G401.6 (cell line): ENCODE results near the gene ANKRD6.
A peak's percentile ranks its signal among the peaks of the same experiment; 100 is the strongest.
"Not testable (repeated sequence)": the region's sequence is repeated elsewhere in the genome, so short reads cannot be mapped to it uniquely, and the experiment has no call there.

Experiments
- FAIRE-seq: peaks from 2 replicates; lab custom pipeline; 2012; peaks lifted over from hg19 to GRCh38; lab: Jason Lieb, UNC

Gene ANKRD6

GRCh38 chr6:89432875-89433251 lies at the start of gene ANKRD6:
Gene ANKRD6 (plus strand): TSS chr6:89433152. CDS start chr6:89566977, 133,825 bp downstream.
- no peak for FAIRE-seq

GRCh38 chr6:89385156-89385667 lies 47.7 kb upstream of the ANKRD6 start:
- no peak for FAIRE-seq

- no peak for FAIRE-seq
Observed at GRCh38 chr6:89385846-89386245, 47.1 kb upstream of the ANKRD6 start.

GRCh38 chr6:89386917-89387491 lies 45.9 kb upstream of the ANKRD6 start:
- no peak for FAIRE-seq

- FAIRE-seq, result no peak
Observed at GRCh38 chr6:89387516-89388201, 45.3 kb upstream of the ANKRD6 start.

GRCh38 chr6:89388846-89389245 lies 44.1 kb upstream of the ANKRD6 start:
- FAIRE-seq, result no peak

- no peak for FAIRE-seq
Observed at GRCh38 chr6:89392823-89393222, 40.1 kb upstream of the ANKRD6 start.

GRCh38 chr6:89393659-89394058 lies 39.3 kb upstream of the ANKRD6 start:
- no peak for FAIRE-seq

- not testable (repeated sequence) for FAIRE-seq
Observed at GRCh38 chr6:89397884-89398283, 35.1 kb upstream of the ANKRD6 start.

GRCh38 chr6:89398762-89399525 lies 34.0 kb upstream of the ANKRD6 start:
- no peak for FAIRE-seq

- no peak for FAIRE-seq
Observed at GRCh38 chr6:89400050-89400449, 32.9 kb upstream of the ANKRD6 start.

- FAIRE-seq, result no peak
Observed at GRCh38 chr6:89400912-89401399, 32.0 kb upstream of the ANKRD6 start.

- no peak for FAIRE-seq
Observed at GRCh38 chr6:89402776-89403175, 30.2 kb upstream of the ANKRD6 start.

- no peak for FAIRE-seq
Observed at GRCh38 chr6:89404512-89404911, 28.4 kb upstream of the ANKRD6 start.

GRCh38 chr6:89406141-89406540 lies 26.8 kb upstream of the ANKRD6 start:
- FAIRE-seq, result no peak

GRCh38 chr6:89409461-89410035 lies 23.4 kb upstream of the ANKRD6 start:
- FAIRE-seq, result no peak

GRCh38 chr6:89410231-89410761 lies 22.7 kb upstream of the ANKRD6 start:
- FAIRE-seq, result no peak

- peak; percentile 54 for FAIRE-seq
Observed at GRCh38 chr6:89410788-89411144, 22.2 kb upstream of the ANKRD6 start.

- no peak for FAIRE-seq
Observed at GRCh38 chr6:89411145-89412070, 21.5 kb upstream of the ANKRD6 start.

GRCh38 chr6:89412071-89413005 lies 20.6 kb upstream of the ANKRD6 start, which contains the start of gene RRAGD:
Gene RRAGD (minus strand): TSS chr6:89412273. CDS start chr6:89411993, 280 bp downstream.
- no peak for FAIRE-seq
